NCI-H524 treated with DMSO at 0.1 percent for 48 hours (cell line): Measurements from ENCODE around the gene MYBPC1.
"Not testable (repeated sequence)": the region's sequence is repeated elsewhere in the genome, so short reads cannot be mapped to it uniquely, and the experiment has no call there.

Experiments
- DNase-seq: peaks from one replicate; lab custom pipeline; 2025; lab: John Stamatoyannopoulos, UW

Gene MYBPC1

GRCh38 chr12:101654442-101654841 is 59.7 kb downstream of the MYBPC1 start:
- no peak for DNase-seq

GRCh38 chr12:101655393-101655792 is 60.6 kb downstream of the MYBPC1 start:
- no peak for DNase-seq

GRCh38 chr12:101660662-101661061 is 65.9 kb downstream of the MYBPC1 start:
- not testable (repeated sequence) for DNase-seq

GRCh38 chr12:101663298-101663697 is 68.5 kb downstream of the MYBPC1 start:
- DNase-seq = no peak

GRCh38 chr12:101664992-101665391 is 70.2 kb downstream of the MYBPC1 start:
- no peak for DNase-seq

GRCh38 chr12:101666052-101666728 is 71.4 kb downstream of the MYBPC1 start:
- no peak for DNase-seq

- DNase-seq = no peak
Observed at GRCh38 chr12:101667591-101667990, 72.8 kb downstream of the MYBPC1 start.

GRCh38 chr12:101670007-101670671 is 75.4 kb downstream of the MYBPC1 start:
- DNase-seq = no peak

GRCh38 chr12:101671157-101671791 is 76.5 kb downstream of the MYBPC1 start:
- DNase-seq = no peak

- DNase-seq = no peak
Observed at GRCh38 chr12:101671833-101672232, 77.1 kb downstream of the MYBPC1 start.

GRCh38 chr12:101675555-101675954 is 80.8 kb downstream of the MYBPC1 start:
- no peak for DNase-seq

- DNase-seq = not testable (repeated sequence)
Observed at GRCh38 chr12:101676497-101676896, 81.7 kb downstream of the MYBPC1 start.

GRCh38 chr12:101678081-101678480 is 83.3 kb downstream of the MYBPC1 start:
- no peak for DNase-seq

- no peak for DNase-seq
Observed at GRCh38 chr12:101680240-101680639, 85.5 kb downstream of the MYBPC1 start.

- no peak for DNase-seq
Observed at GRCh38 chr12:101680647-101681046, 85.9 kb downstream of the MYBPC1 start.

- DNase-seq = peak; percentile 0
Observed at GRCh38 chr12:101681627-101682026, 86.9 kb downstream of the MYBPC1 start.

- no peak for DNase-seq
Observed at GRCh38 chr12:101685092-101685491, 90.3 kb downstream of the MYBPC1 start.

- no peak for DNase-seq
Observed at GRCh38 chr12:101686176-101686575, 91.4 kb downstream of the MYBPC1 start.

- DNase-seq = no peak
Observed at GRCh38 chr12:101690544-101691098, 95.8 kb downstream of the MYBPC1 start.

- DNase-seq = no peak
Observed at GRCh38 chr12:101691503-101692096, 96.8 kb downstream of the MYBPC1 start.

GRCh38 chr12:101694297-101694848 is 99.6 kb downstream of the MYBPC1 start:
- no peak for DNase-seq

- DNase-seq = no peak
Observed at GRCh38 chr12:101694986-101695385, 100.2 kb downstream of the MYBPC1 start.
